LNCAP (cell line): Measurements from ENCODE around the gene ATP2B2.

Experiments used
- TF ChIP-seq, protein P1 (sequence below): fragments of 450-650 bp; IDR thresholded peaks from 2 replicates; pipeline ENCODE4 v1.5.1; 2017; ENCODE audit warnings: mild to moderate bottlenecking

The ATP2B2 gene

DNA sequence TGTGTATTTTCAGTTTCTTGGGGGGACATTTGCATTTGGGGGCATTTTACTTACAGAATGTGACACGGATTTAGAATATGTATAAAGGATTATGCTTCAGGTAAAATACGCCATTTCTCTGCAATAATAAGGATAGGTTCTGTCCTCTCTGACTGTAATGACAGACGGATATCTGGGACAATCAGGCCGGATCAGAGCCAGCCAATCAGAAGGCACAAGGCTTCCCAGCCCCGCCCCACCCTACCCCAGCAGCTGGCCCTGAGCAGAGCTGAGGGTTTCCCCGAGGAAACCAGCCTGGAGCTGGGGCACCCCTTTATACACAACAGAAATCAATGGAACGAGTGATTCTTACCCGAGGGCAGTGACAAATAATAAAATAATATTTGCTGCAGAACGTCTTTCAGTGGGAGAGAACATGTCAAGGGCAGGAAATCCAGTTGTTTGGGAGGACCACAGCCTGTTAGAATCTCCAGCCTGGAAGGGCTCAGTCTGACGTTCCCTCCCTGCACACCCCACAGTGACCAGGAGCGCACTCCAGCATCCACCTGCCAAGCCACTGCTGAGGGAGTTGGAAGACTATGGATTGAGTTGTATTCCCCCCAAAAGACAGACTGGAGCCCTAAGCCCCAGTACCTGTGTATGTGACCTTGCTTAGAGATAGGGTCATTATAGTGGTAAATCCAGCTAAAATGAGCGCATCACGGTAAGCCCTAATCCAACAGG is 154.2 kb downstream of the ATP2B2 start:
- TF ChIP-seq, protein P1, sequence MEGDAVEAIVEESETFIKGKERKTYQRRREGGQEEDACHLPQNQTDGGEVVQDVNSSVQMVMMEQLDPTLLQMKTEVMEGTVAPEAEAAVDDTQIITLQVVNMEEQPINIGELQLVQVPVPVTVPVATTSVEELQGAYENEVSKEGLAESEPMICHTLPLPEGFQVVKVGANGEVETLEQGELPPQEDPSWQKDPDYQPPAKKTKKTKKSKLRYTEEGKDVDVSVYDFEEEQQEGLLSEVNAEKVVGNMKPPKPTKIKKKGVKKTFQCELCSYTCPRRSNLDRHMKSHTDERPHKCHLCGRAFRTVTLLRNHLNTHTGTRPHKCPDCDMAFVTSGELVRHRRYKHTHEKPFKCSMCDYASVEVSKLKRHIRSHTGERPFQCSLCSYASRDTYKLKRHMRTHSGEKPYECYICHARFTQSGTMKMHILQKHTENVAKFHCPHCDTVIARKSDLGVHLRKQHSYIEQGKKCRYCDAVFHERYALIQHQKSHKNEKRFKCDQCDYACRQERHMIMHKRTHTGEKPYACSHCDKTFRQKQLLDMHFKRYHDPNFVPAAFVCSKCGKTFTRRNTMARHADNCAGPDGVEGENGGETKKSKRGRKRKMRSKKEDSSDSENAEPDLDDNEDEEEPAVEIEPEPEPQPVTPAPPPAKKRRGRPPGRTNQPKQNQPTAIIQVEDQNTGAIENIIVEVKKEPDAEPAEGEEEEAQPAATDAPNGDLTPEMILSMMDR: no peak

DNA sequence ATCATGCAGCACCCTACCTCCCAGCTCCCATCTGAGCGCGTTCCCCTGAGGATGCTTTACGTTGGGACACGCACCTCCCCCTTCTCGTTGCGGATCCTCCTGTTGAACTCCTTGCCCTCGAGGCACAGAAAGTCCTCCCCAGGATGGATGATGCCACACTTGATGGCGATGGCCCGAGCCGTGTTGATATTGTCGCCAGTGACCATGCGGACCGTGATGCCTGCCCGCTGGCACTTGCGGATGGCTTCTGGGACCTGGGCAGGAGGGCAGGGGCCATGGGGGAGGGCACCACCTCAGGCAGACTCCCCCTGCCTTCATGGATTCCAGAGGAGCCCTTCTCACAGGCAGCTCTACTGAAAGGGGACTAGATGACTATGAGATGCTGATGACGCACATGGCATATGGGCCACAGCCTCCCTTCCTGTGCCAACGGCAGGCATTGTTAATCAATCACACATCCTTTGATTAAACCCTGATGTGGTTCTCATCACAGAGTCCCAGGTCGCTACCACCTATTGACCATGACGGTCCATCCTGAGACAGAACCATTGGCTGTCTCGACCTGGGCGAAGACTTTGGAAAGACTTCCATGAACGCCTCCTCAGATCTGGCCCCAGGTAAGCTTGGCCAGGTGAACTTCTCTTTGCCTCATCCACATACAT is 154.9 kb downstream of the ATP2B2 start:
- TF ChIP-seq, protein P1: no peak

GRCh38 chr3:10349801-10350200 is 155.6 kb downstream of the ATP2B2 start:
- TF ChIP-seq, protein P1: no peak

- TF ChIP-seq, protein P1: no peak
Measured at GRCh38 chr3:10348404-10348721, 157.0 kb downstream of the ATP2B2 start.

DNA sequence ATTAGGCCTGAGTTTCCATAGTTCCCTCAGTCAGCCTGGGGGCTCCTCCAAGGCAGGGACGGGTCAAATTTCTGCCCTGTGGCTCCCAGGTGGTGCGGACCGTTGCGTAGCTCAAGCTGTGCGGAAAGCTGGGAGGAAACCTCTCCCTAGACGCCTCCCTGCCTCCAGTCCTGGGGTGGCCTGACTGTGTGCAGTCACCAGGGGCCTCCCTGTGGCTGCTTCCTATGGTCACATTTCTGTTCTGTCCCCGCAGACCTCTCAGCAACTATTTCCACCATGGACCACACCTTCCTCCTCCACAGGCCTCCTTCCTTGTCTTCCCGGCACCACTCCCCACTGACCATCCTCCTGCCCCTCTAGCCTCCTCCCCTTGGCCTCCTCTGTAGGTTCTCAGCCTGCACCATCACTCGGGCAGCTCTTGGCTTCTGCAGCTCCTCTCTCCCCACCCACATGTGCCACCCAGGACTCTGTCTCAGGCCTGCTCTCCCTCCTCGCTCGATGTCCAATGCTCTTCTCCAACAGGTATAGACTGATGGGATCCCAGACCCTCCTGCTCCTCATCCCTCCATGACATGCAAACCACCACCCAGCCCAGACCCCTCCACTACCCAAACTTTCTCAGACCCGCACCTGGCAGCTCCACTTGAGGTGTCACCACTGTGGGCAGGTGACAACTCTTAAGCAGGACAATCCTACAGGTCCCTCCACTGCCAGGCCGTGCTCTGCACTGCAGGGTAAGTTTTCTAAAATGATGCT is 157.6 kb downstream of the ATP2B2 start:
- TF ChIP-seq, protein P1: no peak

DNA sequence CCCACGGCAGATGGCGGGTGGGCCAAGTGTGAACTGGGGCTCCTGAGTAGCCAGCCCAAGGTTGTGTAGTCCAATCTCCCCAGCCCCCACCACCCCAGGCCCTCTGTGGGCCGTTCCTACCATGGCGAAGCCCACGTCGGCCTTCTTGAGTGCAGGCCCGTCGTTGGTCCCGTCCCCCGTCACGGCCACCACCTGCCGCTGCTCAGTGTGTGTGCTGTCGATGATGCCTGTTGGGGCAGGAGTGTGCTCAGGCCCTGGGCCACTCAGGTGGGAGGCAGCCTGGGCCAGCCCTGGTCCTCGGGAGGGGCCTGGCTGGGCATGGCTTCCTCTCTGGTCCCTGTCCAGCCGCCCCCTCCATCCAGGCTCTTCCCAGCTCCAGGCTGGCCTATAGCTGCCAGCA is 159.5 kb downstream of the ATP2B2 start:
- TF ChIP-seq, protein P1: no peak

DNA sequence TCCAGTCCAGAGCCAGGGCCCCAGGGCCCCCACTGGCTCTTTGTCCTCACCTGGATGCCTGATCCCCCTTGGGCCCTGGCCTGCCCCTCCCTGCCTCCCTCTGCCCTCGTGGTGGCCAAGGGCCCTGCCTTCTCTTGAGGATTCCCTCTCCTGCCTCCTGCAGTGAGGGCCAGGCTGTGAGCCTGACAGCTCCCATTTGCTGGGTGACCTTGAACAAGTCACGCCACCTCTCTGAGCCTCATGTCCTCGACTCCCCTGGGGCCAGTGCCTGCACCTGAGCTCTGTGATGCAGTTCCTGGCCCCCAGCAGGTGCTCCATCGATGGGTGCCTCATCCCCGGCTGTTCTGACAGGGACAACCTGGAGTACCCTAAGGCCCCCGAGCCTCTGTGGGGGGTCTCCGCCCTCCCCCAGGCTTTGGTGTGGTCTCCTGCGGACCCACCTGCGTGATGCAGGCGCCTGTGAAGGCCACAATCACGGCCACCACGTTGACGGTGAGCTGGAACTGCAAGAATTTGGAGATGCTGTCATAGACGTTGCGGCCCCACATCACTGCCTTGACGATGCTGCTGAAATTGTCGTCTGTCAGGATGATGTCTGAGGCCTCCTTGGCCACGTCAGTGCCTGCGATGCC is 160.3 kb downstream of the ATP2B2 start:
- TF ChIP-seq, protein P1: no peak
